HepG2 (cell line): ENCODE results near the gene C6orf15. TPM values are rescaled to one million over a fixed set of nuclear protein-coding genes. Genes with fewer than 3 reads are reported as not detected.

Experiments
- ATAC-seq: fragments of 200-7000 bp; cut with Tn5 transposase; 3 replicates; pipeline ENCODE4 v1.9.1; 2020; ENCODE audit warnings: mild to moderate bottlenecking, moderate library complexity
- BruUV-seq: library from RNA; stranded (reverse); fragments of 400-500 nt; replicated peaks from 2 replicates; lab custom pipeline; 2021; lab: Mats Ljungman, UMichigan
- CTCF ChIA-PET: fragments of 300-600 bp; formaldehyde crosslinking; extraction: SDS; loops from one replicate; lab custom pipeline; 2021; ENCODE audit warnings: low total read pairs, inconsistent platforms, low intra/inter-chr PET ratio; lab: Yijun Ruan, JAX
- POLR2A ChIA-PET: fragments of 350-600 bp; sonication (Branson Sonifier 250); formaldehyde crosslinking; loops from one replicate; lab custom pipeline; 2020; ENCODE audit warnings: antibody characterized with exemption, inconsistent platforms; lab: Yijun Ruan, JAX
- DNase-seq: peaks from one replicate; pipeline ENCODE4 v3.0.0-alpha.2; 2015; ENCODE audit warnings: low spot score
- FAIRE-seq: peaks from 3 replicates; lab custom pipeline; 2011; peaks lifted over from hg19 to GRCh38; lab: Jason Lieb, UNC
- H2AFZ ChIP-seq: one replicate; pipeline ENCODE4 v1.6.1; 2011; ENCODE audit warnings: low read length, inconsistent platforms
- H3K27ac ChIP-seq: fragments of 300-600 bp; 3 replicates; pipeline ENCODE4 v1.8.0; 2011; ENCODE audit warnings: mixed run types, mild to moderate bottlenecking, mixed read lengths, low read length, inconsistent platforms; ENCODE audit not compliant: insufficient read depth; ENCODE audit errors: extremely low read length
- H3K27me3 ChIP-seq, 2 experiments: fragments of 200-600 bp in 1 of 2; 2 replicates in 1 of 2; 3 replicates in 1 of 2; pipeline versions ENCODE4 v1.6.0 to v1.8.0; 2011; ENCODE audit warnings: low read length in 2 of 2, mild to moderate bottlenecking in 2 of 2, moderate library complexity in 2 of 2, inconsistent platforms in 1 of 2; ENCODE audit not compliant: insufficient read depth in 2 of 2, control insufficient read depth in 1 of 2
- H3K36me3 ChIP-seq, 2 experiments: fragments of 200-600 bp in 1 of 2; replicated peaks in 1 of 2; 2 replicates in 1 of 2; 3 replicates in 1 of 2; pipeline versions ENCODE4 v1.5.1 to v1.8.0; 2011; ENCODE audit warnings: low read length in 2 of 2, inconsistent platforms in 1 of 2; ENCODE audit not compliant: insufficient read depth in 2 of 2, control insufficient read depth in 1 of 2
- H3K4me1 ChIP-seq: 2 replicates; pipeline ENCODE4 v1.5.1; 2012; ENCODE audit warnings: low read length, inconsistent platforms; ENCODE audit not compliant: insufficient read depth
- H3K4me2 ChIP-seq: 2 replicates; pipeline ENCODE4 v1.6.0; 2011; ENCODE audit warnings: low read depth, low read length, inconsistent platforms
- H3K4me3 ChIP-seq, 3 experiments: fragments of 200-600 bp in 1 of 3; sonication (generic), shearing (Covaris generic) in 1 of 3; replicated peaks in 1 of 3; 2 replicates each; pipeline ENCODE4 v1.5.1; 2011 to 2016; ENCODE audit warnings: low read length in 3 of 3, inconsistent platforms in 2 of 3, low read depth in 2 of 3, mild to moderate bottlenecking in 2 of 3, control low read depth in 1 of 3, mixed read lengths in 1 of 3; ENCODE audit not compliant: insufficient read depth in 1 of 3
- H3K79me2 ChIP-seq: one replicate; pipeline ENCODE4 v1.6.1; 2011; ENCODE audit warnings: low read length, inconsistent platforms; ENCODE audit not compliant: insufficient read depth
- H3K9ac ChIP-seq: 2 replicates; pipeline ENCODE4 v1.6.0; 2011; ENCODE audit warnings: mild to moderate bottlenecking, low read depth, low read length, inconsistent platforms; ENCODE audit not compliant: insufficient read depth
- H3K9me3 ChIP-seq: 2 replicates; pipeline ENCODE4 v1.5.1; 2012; ENCODE audit warnings: mild to moderate bottlenecking, low read length
- H4K20me1 ChIP-seq: 2 replicates; pipeline ENCODE4 v1.6.0; 2011; ENCODE audit warnings: inconsistent platforms, mild to moderate bottlenecking, low read length, moderate library complexity; ENCODE audit not compliant: insufficient read depth
- ARNT2 ChIP-seq: sonication (generic); formaldehyde crosslinking; IDR thresholded peaks from 2 replicates; pipeline ENCODE4 v1.8.0; 2022; ENCODE audit warnings: mild to moderate bottlenecking, low read depth, missing genetic modification reagents, moderate library complexity
- BRD4 ChIP-seq: sonication (generic); formaldehyde crosslinking; IDR thresholded peaks from 2 replicates; pipeline ENCODE4 v1.4.0; 2020; ENCODE audit warnings: missing genetic modification reagents
- HES4 ChIP-seq: sonication (generic); formaldehyde crosslinking; IDR thresholded peaks from 2 replicates; pipeline ENCODE4 v1.9.0; 2021; ENCODE audit warnings: mild to moderate bottlenecking, missing genetic modification reagents, borderline replicate concordance
- HINFP ChIP-seq: sonication (generic); formaldehyde crosslinking; IDR thresholded peaks from 2 replicates; pipeline ENCODE4 v1.4.0; 2020; ENCODE audit warnings: low read depth, mild to moderate bottlenecking, missing genetic modification reagents
- MXD1 ChIP-seq: sonication (generic); formaldehyde crosslinking; IDR thresholded peaks from 2 replicates; pipeline ENCODE4 v1.4.0; 2020; ENCODE audit warnings: mild to moderate bottlenecking, missing genetic modification reagents
- PHF8 ChIP-seq: sonication (generic); formaldehyde crosslinking; IDR thresholded peaks from 2 replicates; pipeline ENCODE4 v1.5.0; 2020; ENCODE audit warnings: missing genetic modification reagents
- ZBTB14 ChIP-seq: sonication (generic); formaldehyde crosslinking; IDR thresholded peaks from 2 replicates; pipeline ENCODE4 v1.4.0; 2020; ENCODE audit warnings: missing genetic modification reagents
- ZFP36 ChIP-seq: fragments of 150-350 bp; IDR thresholded peaks from 2 replicates; pipeline ENCODE4 v1.6.1; 2018; ENCODE audit warnings: borderline replicate concordance, low read length, low read depth; ENCODE audit not compliant: partially characterized antibody
- ZNF513 ChIP-seq: sonication (generic); formaldehyde crosslinking; conservative IDR thresholded peaks from 2 replicates; pipeline ENCODE4 v1.5.0; 2020; ENCODE audit warnings: missing genetic modification reagents
- WGBS: methylation state at CpG from one replicate; pipeline ENCODE4 v1.1.6; 2017; ENCODE audit warnings: low lambda C conversion rate; 5-methylcytosine and 5-hydroxymethylcytosine counted together
- in situ Hi-C: cut with HindIII; loops from 2 replicates; pipeline ENCODE4 v1.10.0; 2017; ENCODE audit warnings: low pct_unique_long_range_greater_than_20kb; ENCODE audit not compliant: extremely low pct_ligation_motif_present
- intact Hi-C: fragments of 100-400 bp; cut with micrococcal nuclease; formaldehyde crosslinking; loops from one replicate; pipeline ENCODE4 v1.10.0; 2022; ENCODE audit not compliant: unreplicated experiment
- polyA plus RNA-seq, 8 experiments: library from polyadenylated mRNA; depleted of rRNA in 3 of 8; stranded (reverse) in 7 of 8; unstranded in 1 of 8; fragments of >200 nt; fragmentation: Illumina TruSeq in 4 of 8; extraction: Trizol in 4 of 8; gene quantifications; 2 replicates each; pipeline versions ENCODE4 v1.2.1 to v1.2.3, GENCODE V29; 2011 to 2016; ENCODE audit warnings: low read depth in 4 of 8, missing spikeins in 1 of 8, mixed read lengths in 1 of 8; ENCODE audit not compliant: insufficient read depth in 1 of 8
- total RNA-seq, 5 experiments: library from RNA; depleted of rRNA; stranded (reverse); fragments of >200 nt; fragmentation: Illumina TruSeq; extraction: Trizol; gene quantifications; 2 replicates each; pipeline ENCODE4 v1.2.3, GENCODE V29; 2016; ENCODE audit warnings: low read depth in 1 of 5

Gene C6orf15
- total and polyA plus RNA-seq, 2 of the 13 experiments (the other 11 are each of a cell fraction or from before 2014, with no cell fraction given): not detected

GRCh38 chr6:31125586-31126363 is 13.4 kb upstream of the C6orf15 start (continued):
- TF ChIP-seq MXD1 (CRISPR knock-in tag) (no peak), ZNF513 (CRISPR knock-in tag) (no peak), ARNT2 (CRISPR knock-in tag) (no peak), ZBTB14 (CRISPR knock-in tag) (no peak), HINFP (CRISPR knock-in tag) (no peak)

- H4K20me1 ChIP-seq: no peaks in the 10 kb centered on the region
- no peak overlapping the region for H3K4me2 ChIP-seq
- no peaks in the 10 kb centered on the region for H3K9me3 ChIP-seq
- POLR2A ChIA-PET: no interaction called here
- 22% methylated on average over 8 of the region's 8 CpGs for WGBS
- intact Hi-C loops (no loop called here), in situ Hi-C loops (no loop called here)
- no peaks in the 10 kb centered on the region for H3K79me2 ChIP-seq
- ATAC-seq (no peak), DNase-seq (no peak), FAIRE-seq (no peak)
- H2AFZ ChIP-seq: no peak overlapping the region
- no peak overlapping the region for H3K9ac ChIP-seq
- peaks cover 1 to 49% of the 10 kb centered on the region in 2 experiments; a peak in 3 of 5 replicates for H3K27me3 ChIP-seq
- no TSS peak for BruUV-seq
- peaks cover 7% of the 10 kb centered on the region for H3K4me1 ChIP-seq
- TF ChIP-seq ZFP36 (no peak), HES4 (no peak), BRD4 (CRISPR knock-in tag) (no peak), PHF8 (no peak)
- CTCF ChIA-PET: no interaction called here
- H3K27ac ChIP-seq: no peak overlapping the region
- H3K36me3 ChIP-seq: no peaks in the 10 kb centered on the region
- H3K4me3 ChIP-seq: no peak overlapping the region
Observed at GRCh38 chr6:31125162-31125561, 12.8 kb upstream of the C6orf15 start.
